T-cell (primary cell): ENCODE data around the gene BLOC1S5. TPM values are rescaled to one million over a fixed set of nuclear protein-coding genes. Genes with fewer than 3 reads are reported as not detected.
A peak's percentile ranks its signal among the peaks of the same experiment; 100 is the strongest.

Source experiments
- ATAC-seq, 4 experiments: fragments of 200-7000 bp in 3 of 4; fragments of 150-1000 bp in 1 of 4; cut with Tn5 transposase; replicated peaks in 1 of 4; 1 replicate in 3 of 4; 2 replicates in 1 of 4; pipeline ENCODE4 v1.10.0; 2021; ENCODE audit warnings: moderate library complexity in 3 of 4, mild to moderate bottlenecking in 2 of 4, moderate number of reproducible peaks in 1 of 4
- CTCF ChIA-PET, 2 donors: fragments of 300-600 bp; sonication (Branson Sonifier 250); formaldehyde crosslinking; loops; one replicate each; lab custom pipeline; 2022; ENCODE audit warnings: antibody characterized with exemption in 2 of 2; lab: Charles Lee
- POLR2A ChIA-PET, 2 donors: fragments of 300-600 bp; sonication (Branson Sonifier 250); formaldehyde crosslinking; loops; one replicate each; lab custom pipeline; 2022; ENCODE audit warnings: antibody characterized with exemption in 2 of 2; lab: Charles Lee
- DNase-seq, 35 experiments: peaks; one replicate each; pipeline versions ENCODE4 v3.0.0 to v3.0.0-alpha.2; 2013 to 2023
- H3K27ac ChIP-seq: one replicate; pipeline ENCODE4 v1.5.1; 2013; ENCODE audit warnings: low read length
- H3K27me3 ChIP-seq, 2 experiments: replicated peaks in 1 of 2; 1 replicate in 1 of 2; 2 replicates in 1 of 2; pipeline versions ENCODE4 v1.6.1 to v1.7.0; 2013; ENCODE audit warnings: low read length in 1 of 2, mixed read lengths in 1 of 2; ENCODE audit not compliant: control insufficient read depth in 2 of 2, insufficient read depth in 2 of 2; ENCODE audit errors: extremely low read depth in 1 of 2
- H3K36me3 ChIP-seq, 2 donors: 1 replicate in 1 of 2; 2 replicates in 1 of 2; pipeline versions ENCODE4 v1.6.1 to v1.7.0; 2013; ENCODE audit warnings: low read length in 1 of 2; ENCODE audit not compliant: control insufficient read depth in 2 of 2, insufficient read depth in 1 of 2; ENCODE audit errors: extremely low read depth in 1 of 2
- H3K4me1 ChIP-seq, 2 experiments: 1 replicate in 1 of 2; 2 replicates in 1 of 2; pipeline versions ENCODE4 v1.6.1 to v1.7.0; 2013; ENCODE audit warnings: low read length in 2 of 2, mixed read lengths in 1 of 2; ENCODE audit not compliant: insufficient read depth in 2 of 2, control insufficient read depth in 1 of 2; ENCODE audit errors: extremely low read depth in 1 of 2
- H3K4me3 ChIP-seq, 2 donors: 1 replicate in 1 of 2; 2 replicates in 1 of 2; pipeline versions ENCODE4 v1.5.1 to v1.7.0; 2013; ENCODE audit warnings: mild to moderate bottlenecking in 2 of 2, low read length in 1 of 2, moderate library complexity in 1 of 2; ENCODE audit not compliant: control insufficient read depth in 1 of 2; ENCODE audit errors: extremely low read depth in 1 of 2
- H3K9me3 ChIP-seq: 2 replicates; pipeline ENCODE4 v1.7.0; 2013
- H3K27ac Mint-ChIP-seq, 2 donors: one replicate each; pipeline ENCODE4 v1.8.0; 2020 to 2021; ENCODE audit warnings: mild to moderate bottlenecking in 2 of 2, mixed read lengths in 2 of 2
- H3K27me3 Mint-ChIP-seq, 2 donors: one replicate each; pipeline ENCODE4 v1.8.0; 2021 to 2022; ENCODE audit warnings: mixed read lengths in 2 of 2
- H3K36me3 Mint-ChIP-seq: one replicate; pipeline ENCODE4 v1.8.0; 2021; ENCODE audit warnings: mixed read lengths
- H3K4me1 Mint-ChIP-seq, 3 donors: one replicate each; pipeline ENCODE4 v1.8.0; 2020 to 2022; ENCODE audit warnings: mixed read lengths in 3 of 3, mild to moderate bottlenecking in 1 of 3
- H3K4me3 Mint-ChIP-seq, 3 donors: one replicate each; pipeline ENCODE4 v1.8.0; 2020 to 2022; ENCODE audit warnings: mild to moderate bottlenecking in 3 of 3, mixed read lengths in 3 of 3, moderate library complexity in 3 of 3
- H3K9me3 Mint-ChIP-seq, 3 donors: one replicate each; pipeline ENCODE4 v1.8.0; 2020 to 2022; ENCODE audit warnings: mixed read lengths in 3 of 3
- WGBS: methylation state at CpG from one replicate; pipeline ENCODE4 v1.1.5; 2013; ENCODE audit warnings: missing lambda C conversion rate; ENCODE audit not compliant: insufficient coverage; 5-methylcytosine and 5-hydroxymethylcytosine counted together
- total RNA-seq, 35 experiments: library from RNA in 6 of 35; stranded (reverse) in 6 of 35; fragments of 120-200 nt in 1 of 35; gene quantifications; one replicate each; pipeline versions ENCODE4 v1.2.1 to v1.2.4 and lab custom pipeline; 2013 to 2026

Gene BLOC1S5
- total RNA-seq, 5 donors from 2014 or later (not counting 1 experiment from before 2014, with no cell fraction given), result 12.3 to 26.9 (median 18.1) TPM

- POLR2A ChIA-PET, result no interaction called here
- peaks cover 46 to 63% of the 10 kb centered on the region in 2 donors for H3K27me3 Mint-ChIP-seq
These were observed 44.0 kb upstream of the BLOC1S5 start for GRCh38 chr6:8108031-8108660.

DNA sequence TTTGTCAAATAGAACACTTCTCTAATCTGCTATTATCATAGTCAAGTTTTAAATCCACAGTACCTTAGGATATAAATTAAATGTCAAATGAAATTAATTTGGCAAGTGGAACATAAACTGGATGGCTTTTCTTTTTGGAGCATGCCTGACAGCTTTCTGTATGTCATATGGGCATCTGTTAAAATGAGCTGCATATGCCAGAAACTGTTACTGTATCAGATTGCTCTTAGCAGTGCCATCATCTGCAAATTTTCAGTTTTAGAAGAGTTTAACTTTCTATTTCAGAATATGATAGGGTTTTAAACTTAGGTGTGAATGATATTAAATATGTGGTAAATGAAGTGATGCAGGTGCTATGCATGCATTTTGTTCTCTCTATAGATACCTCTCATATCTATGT, 41.6 kb upstream of the BLOC1S5 start:
- no peaks in the 10 kb centered on the region for H3K36me3 Mint-ChIP-seq
- CTCF ChIA-PET, result no interaction called here

More at GRCh38 chr6:8108031-8108660, 44.0 kb upstream of the BLOC1S5 start:
- WGBS, result 43% methylated on average over 3 of the region's 4 CpGs
- H3K27ac ChIP-seq, result no peak overlapping the region
- H3K4me1 ChIP-seq, result no peaks in the 10 kb centered on the region
- Mint-ChIP-seq H3K9me3 (no peaks in the 10 kb centered on the region), H3K36me3 (no peaks in the 10 kb centered on the region), H3K27ac (no peak overlapping the region), H3K4me1 (peaks cover 0 to under 1% (median 0%) of the 10 kb centered on the region in 3 donors), H3K4me3 (no peak overlapping the region)
- H3K9me3 ChIP-seq, result no peaks in the 10 kb centered on the region
- ATAC-seq, result no peak
- CTCF ChIA-PET, result no interaction called here
- no peaks in the 10 kb centered on the region for H3K36me3 ChIP-seq
- no peak for DNase-seq
- H3K27me3 ChIP-seq, result peaks cover 2 to 8% of the 10 kb centered on the region in 2 experiments
- H3K4me3 ChIP-seq, result no peak overlapping the region

DNA sequence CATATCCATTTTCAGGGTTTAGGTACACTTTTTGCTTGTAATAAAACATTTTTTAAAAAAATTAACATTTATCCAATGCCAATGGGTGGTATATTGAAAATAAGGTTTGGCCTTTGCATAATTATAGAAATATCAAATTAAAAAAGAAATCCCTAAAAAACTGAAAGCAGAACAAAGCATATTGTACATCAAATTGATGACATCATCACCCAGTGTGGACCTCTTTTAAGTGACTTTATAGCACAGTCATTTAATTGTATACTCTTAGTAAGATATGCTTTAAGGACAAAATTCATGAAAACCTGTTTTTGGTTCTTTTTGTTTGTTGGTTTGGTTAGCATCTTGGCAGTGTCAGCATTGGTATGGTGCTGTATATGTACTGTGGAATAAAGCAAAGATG, 39.5 kb upstream of the BLOC1S5 start:
- ChIA-PET CTCF (no interaction called here), POLR2A (no interaction called here)
- H3K36me3 Mint-ChIP-seq, result peaks cover 7% of the 10 kb centered on the region
- Histone ChIP-seq H3K27ac (no peak overlapping the region), H3K36me3 (peaks cover 0 to 3% of the 10 kb centered on the region in 2 donors), H3K4me1 (peaks cover 6 to 14% of the 10 kb centered on the region in 2 experiments), H3K4me3 (no peak overlapping the region), H3K9me3 (no peaks in the 10 kb centered on the region), H3K27me3 (peaks cover 0 to 5% of the 10 kb centered on the region in 2 experiments)
- H3K27me3 Mint-ChIP-seq, result peaks cover 29 to 30% of the 10 kb centered on the region in 2 donors
- no peaks in the 10 kb centered on the region for H3K9me3 Mint-ChIP-seq
- H3K27ac Mint-ChIP-seq, result no peak overlapping the region
- peaks cover 28 to 37% (median 30%) of the 10 kb centered on the region in 3 donors for H3K4me1 Mint-ChIP-seq
- DNase-seq, result no peak
- no peak for ATAC-seq
- no peak overlapping the region for H3K4me3 Mint-ChIP-seq

More for the DNA sequence above, 41.6 kb upstream of the BLOC1S5 start:
- Histone ChIP-seq H3K4me1 (peaks cover 6 to 12% of the 10 kb centered on the region in 2 experiments), H3K36me3 (no peaks in the 10 kb centered on the region), H3K4me3 (no peak overlapping the region), H3K27me3 (peaks cover 0 to 5% of the 10 kb centered on the region in 2 experiments), H3K9me3 (no peaks in the 10 kb centered on the region), H3K27ac (no peak overlapping the region)
- POLR2A ChIA-PET, result no interaction called here
- ATAC-seq, result no peak
- DNase-seq, result no peak
- Mint-ChIP-seq H3K4me3 (no peak overlapping the region), H3K4me1 (peaks cover 12 to 22% (median 16%) of the 10 kb centered on the region in 3 donors), H3K27me3 (peaks cover 39 to 45% of the 10 kb centered on the region in 2 donors), H3K9me3 (no peaks in the 10 kb centered on the region), H3K27ac (no peak overlapping the region)

DNA sequence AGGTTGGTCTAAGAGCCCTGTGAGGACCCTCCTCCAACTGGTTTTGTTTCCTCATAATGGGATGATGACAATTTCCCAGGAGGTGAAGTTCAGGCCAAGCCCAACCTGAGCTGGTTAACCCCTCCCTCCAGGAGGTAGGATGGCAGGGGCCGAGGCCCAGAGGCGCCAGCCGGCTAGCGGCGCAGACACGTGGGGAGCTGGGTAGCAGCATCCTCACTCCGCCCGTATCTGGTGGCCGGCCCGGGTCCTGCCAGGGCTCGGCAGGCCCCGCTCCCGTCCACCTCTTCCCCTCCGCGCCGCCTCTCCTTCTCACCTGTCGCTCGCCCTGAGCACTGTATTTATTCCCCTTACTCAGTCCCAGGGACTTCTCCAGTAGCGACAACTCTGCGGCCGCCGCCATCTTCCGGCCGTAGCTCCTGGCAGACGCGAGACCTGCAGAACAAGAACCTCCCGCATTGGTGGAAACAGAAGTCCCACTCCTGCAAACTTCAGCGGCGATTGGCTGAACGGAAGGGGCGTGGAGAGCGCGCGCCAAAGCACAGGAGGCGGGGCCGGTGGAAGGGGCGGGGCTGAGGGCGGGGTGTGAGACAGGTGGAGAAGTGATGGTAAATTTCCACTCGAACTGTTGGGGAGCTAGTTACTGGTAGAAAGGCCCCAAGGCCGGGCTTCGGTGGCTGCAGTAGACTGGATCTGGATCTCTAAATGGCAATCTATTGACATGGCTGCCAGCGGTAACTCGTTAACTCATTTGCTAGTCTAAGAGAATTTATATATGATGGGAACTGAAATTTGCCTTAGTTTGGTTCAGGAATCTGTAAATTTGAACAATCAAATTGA, 38.2 kb upstream of the BLOC1S5 start, which contains the start of gene EEF1E1:
TSS of gene EEF1E1 (minus strand) at position 427 of the 837 bp plus-strand sequence. CDS start at position 400, 27 bp downstream.
- peaks cover 7% of the 10 kb centered on the region for H3K36me3 Mint-ChIP-seq
- POLR2A ChIA-PET, result interaction anchor here (0.6 to 1.7 kb wide), 5 partner anchors 30 to 710 kb away, joined by 3 to 21 read pairs (median 4); partner anchors contain the start of gene BLOC1S5 (in 1 of the 2)
- Histone ChIP-seq H3K36me3 (peaks cover 0 to 7% of the 10 kb centered on the region in 2 donors), H3K27ac (peak within 1 kb of the TSS; percentile 50), H3K4me3 (peak within 1 kb of the TSS; percentile 78 to 95), H3K9me3 (no peaks in the 10 kb centered on the region), H3K27me3 (no peaks in the 10 kb centered on the region), H3K4me1 (peaks cover 6 to 14% of the 10 kb centered on the region in 2 experiments)
- CTCF ChIA-PET, result interaction anchor here (0.6 to 2.2 kb wide), 7 partner anchors 37 to 1943 kb away, joined by 3 to 33 read pairs (median 4); partner anchors contain the start of genes BLOC1S5 (in 2 of the 2) and SNRNP48 (in 1 of the 2)
- H3K4me1 Mint-ChIP-seq, result peaks cover 32 to 37% (median 33%) of the 10 kb centered on the region in 3 donors
- H3K27ac Mint-ChIP-seq, result peak within 1 kb of the TSS; percentile 91 to 96
- peaks cover 16 to 17% of the 10 kb centered on the region in 2 donors for H3K27me3 Mint-ChIP-seq
- ATAC-seq (peak; percentile 98), DNase-seq (peak; percentile 89 to 99 (median 97))
- H3K4me3 Mint-ChIP-seq, result peak within 1 kb of the TSS; percentile 89 to 99 (median 93)
- H3K9me3 Mint-ChIP-seq, result no peaks in the 10 kb centered on the region
- 2% methylated on average over 36 of the region's 43 CpGs for WGBS

DNA sequence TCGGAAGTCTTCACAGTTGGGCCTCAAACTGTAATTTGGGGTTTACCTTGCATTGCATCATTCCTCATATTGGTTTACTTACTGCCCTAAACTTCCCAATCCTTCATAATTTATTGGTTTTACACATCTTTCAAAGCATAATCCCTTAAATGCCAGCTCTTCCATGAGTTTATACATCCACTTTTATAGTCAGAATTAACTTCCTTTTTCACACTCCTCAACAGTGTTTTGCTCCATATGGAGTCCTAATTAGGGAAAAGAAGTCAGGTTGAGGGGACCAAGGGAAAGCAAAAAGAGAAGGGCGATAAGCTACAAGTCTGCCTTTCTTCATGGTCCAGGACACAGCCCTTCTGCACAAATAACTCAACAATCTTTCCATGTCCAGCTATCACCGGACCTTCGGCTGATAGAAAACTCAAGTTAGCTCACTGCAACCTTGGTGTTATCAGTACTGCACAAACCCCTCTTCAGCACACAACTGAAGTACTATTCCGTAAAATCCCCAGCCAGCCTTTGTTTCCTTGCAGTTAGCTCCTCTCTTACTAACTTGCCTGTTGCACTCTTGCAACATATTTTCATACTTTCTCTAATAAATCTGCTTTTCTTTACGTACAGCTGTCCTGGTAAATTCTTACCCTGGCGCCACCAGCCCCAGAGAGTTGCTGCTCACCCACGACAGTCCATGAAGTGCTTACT, 36.1 kb upstream of the BLOC1S5 start:
- H3K27ac ChIP-seq, result no peak overlapping the region
- H3K27me3 ChIP-seq, result no peaks in the 10 kb centered on the region
- peaks cover 6 to 14% of the 10 kb centered on the region in 2 experiments for H3K4me1 ChIP-seq
- no peak for DNase-seq
- peak overlapping the region in 1 of 3 donors; percentile 3 for H3K4me3 Mint-ChIP-seq
- H3K9me3 Mint-ChIP-seq, result no peaks in the 10 kb centered on the region
- H3K4me1 Mint-ChIP-seq, result peaks cover 32 to 37% (median 37%) of the 10 kb centered on the region in 3 donors
- H3K36me3 Mint-ChIP-seq, result peaks cover 22% of the 10 kb centered on the region
- H3K27ac Mint-ChIP-seq, result no peak overlapping the region
- peaks cover 0 to 21% of the 10 kb centered on the region in 2 donors for H3K36me3 ChIP-seq
- ATAC-seq, result no peak
- no peak overlapping the region for H3K4me3 ChIP-seq
- POLR2A ChIA-PET, result interaction anchor here in 1 of 2 donors (0.7 kb wide), 1 partner anchor 32 kb away, joined by 4 read pairs; no protein-coding TSS in a partner anchor
- WGBS, result 88% methylated on average over 5 of the region's 8 CpGs
- no peaks in the 10 kb centered on the region for H3K9me3 ChIP-seq
- H3K27me3 Mint-ChIP-seq, result peaks cover 0 to 3% of the 10 kb centered on the region in 2 donors
- CTCF ChIA-PET, result interaction anchor here (0.6 to 0.7 kb wide), 3 partner anchors 28 to 336 kb away, joined by 4 to 12 read pairs (median 10); no protein-coding TSS in a partner anchor
